ENCODE results near the gene MIB2.
A peak's percentile ranks its signal among the peaks of the same experiment; 100 is the strongest.
"Not testable (repeated sequence)": the region's sequence is repeated elsewhere in the genome, so short reads cannot be mapped to it uniquely, and the experiment has no call there.

Gene MIB2

GRCh38 chr1:1615256-1616044, at the start of gene MIB2:
MIB2 (plus strand) TSS chr1:1615500; CDS start chr1:1623453, 7,953 bp downstream.
- DNase-seq, result peak; percentile 98

GRCh38 chr1:1567152-1567875, 48.0 kb upstream of the MIB2 start:
- no peak for DNase-seq

GRCh38 chr1:1567891-1568291, 47.4 kb upstream of the MIB2 start:
- DNase-seq, result no peak

- DNase-seq, result no peak
Observed at GRCh38 chr1:1569341-1569740, 46.0 kb upstream of the MIB2 start.

GRCh38 chr1:1573843-1574720, 41.2 kb upstream of the MIB2 start:
- DNase-seq, result peak; percentile 76

- DNase-seq, result peak; percentile 87
Observed at GRCh38 chr1:1574721-1575537, 40.4 kb upstream of the MIB2 start, which contains the start of gene SSU72. SSU72 (minus strand) TSS chr1:1574863; CDS start chr1:1574557, 306 bp downstream.

- no peak for DNase-seq
Observed at GRCh38 chr1:1577367-1578011, 37.8 kb upstream of the MIB2 start.

GRCh38 chr1:1578371-1578940, 36.8 kb upstream of the MIB2 start:
- DNase-seq, result no peak

GRCh38 chr1:1582585-1583346, 32.5 kb upstream of the MIB2 start:
- DNase-seq, result no peak

- DNase-seq, result no peak
Observed at GRCh38 chr1:1583347-1584010, 31.8 kb upstream of the MIB2 start.

- no peak for DNase-seq
Observed at GRCh38 chr1:1591452-1591851, 23.8 kb upstream of the MIB2 start.

GRCh38 chr1:1593834-1594601, 21.3 kb upstream of the MIB2 start:
- no peak for DNase-seq

GRCh38 chr1:1594602-1595260, 20.6 kb upstream of the MIB2 start:
- no peak for DNase-seq

GRCh38 chr1:1595341-1595740, 20.0 kb upstream of the MIB2 start:
- not testable (repeated sequence) for DNase-seq

GRCh38 chr1:1596493-1597274, 18.6 kb upstream of the MIB2 start:
- no peak for DNase-seq

- no peak for DNase-seq
Observed at GRCh38 chr1:1597275-1597930, 17.9 kb upstream of the MIB2 start.

GRCh38 chr1:1598051-1598719, 17.1 kb upstream of the MIB2 start:
- no peak for DNase-seq

All from NCI-H1105 treated with DMSO at 0.1 percent for 48 hours (cell line).